H1 (cell line): ENCODE data around the gene ARHGDIG. TPM values are rescaled to one million over a fixed set of nuclear protein-coding genes. Genes with fewer than 3 reads are reported as not detected.

Source experiments
- BCL11A ChIP-seq, 2 experiments: IDR thresholded peaks; one replicate each; pipeline ENCODE4 v1.6.1; 2011; ENCODE audit warnings: low read depth in 2 of 2, low read length in 2 of 2, mild to moderate bottlenecking in 2 of 2
- CTBP2 ChIP-seq: IDR thresholded peaks from 2 replicates; pipeline ENCODE4 v1.7.0; 2011; ENCODE audit warnings: borderline replicate concordance, mild to moderate bottlenecking, moderate library complexity, mixed read lengths, low read length; ENCODE audit not compliant: insufficient read depth, insufficient read length
- EZH2 ChIP-seq: fragments of 200-600 bp; sonication (generic); IDR thresholded peaks from 2 replicates; pipeline ENCODE4 v1.7.1; 2012; ENCODE audit warnings: low read depth, mild to moderate bottlenecking, moderate library complexity, low read length, inconsistent platforms; ENCODE audit not compliant: severe bottlenecking
- GABPA ChIP-seq: IDR thresholded peaks from 2 replicates; pipeline ENCODE4 v1.6.1; 2011; ENCODE audit warnings: mild to moderate bottlenecking, low read length, moderate library complexity, borderline replicate concordance; ENCODE audit not compliant: insufficient read depth
- HDAC6 ChIP-seq: IDR thresholded peaks from one replicate; pipeline ENCODE4 v1.7.1; 2012; ENCODE audit warnings: low read depth, mild to moderate bottlenecking, inconsistent platforms, low read length, moderate library complexity
- TAF1 ChIP-seq: IDR thresholded peaks from 2 replicates; pipeline ENCODE4 v1.6.1; 2011; ENCODE audit warnings: mild to moderate bottlenecking, low read depth, low read length
- polyA plus RNA-seq, 7 experiments: library from polyadenylated mRNA; depleted of rRNA in 3 of 7; stranded (reverse) in 5 of 7; unstranded in 2 of 7; fragments of >200 nt in 5 of 7; fragments of 200-250 nt in 2 of 7; gene quantifications; 1 replicate in 5 of 7; 2 replicates in 1 of 7; 4 replicates in 1 of 7; pipeline versions ENCODE4 v1.2.1 to v1.2.3, GENCODE V29; 2011 to 2013; ENCODE audit warnings: missing spikeins in 2 of 7, mixed read lengths in 2 of 7
- total RNA-seq: library from RNA; stranded (reverse); fragmentation: NEBNext Ultra II Directional; extraction: Animal tissue kit (Norgen Biotek cat#: 25700); gene quantifications from 2 replicates; pipeline ENCODE4 v1.2.1, GENCODE V29; 2021
- TF ChIP-seq, protein P1 (sequence below): fragments of 300-600 bp; sonication (generic); IDR thresholded peaks from 2 replicates; pipeline ENCODE4 v1.7.1; 2012; ENCODE audit warnings: low read length, moderate library complexity, mild to moderate bottlenecking, inconsistent platforms; ENCODE audit not compliant: insufficient replicate concordance
- TF ChIP-seq, protein P2 (sequence below), 3 experiments: IDR thresholded peaks; 1 replicate in 2 of 3; 2 replicates in 1 of 3; pipeline versions ENCODE4 v1.5.1 to v1.6.1; 2011; ENCODE audit warnings: low read length in 3 of 3, mild to moderate bottlenecking in 3 of 3, inconsistent platforms in 2 of 3, low read depth in 1 of 3, moderate library complexity in 1 of 3; ENCODE audit not compliant: insufficient read depth in 1 of 3; ENCODE audit errors: control extremely low read depth in 1 of 3

ARHGDIG gene
- total and polyA plus RNA-seq, 2 of the 8 experiments (the other 6 are each of a cell fraction or from before 2014, with no cell fraction given): 1.2 to 2.9 TPM

- TF ChIP-seq, protein P1, sequence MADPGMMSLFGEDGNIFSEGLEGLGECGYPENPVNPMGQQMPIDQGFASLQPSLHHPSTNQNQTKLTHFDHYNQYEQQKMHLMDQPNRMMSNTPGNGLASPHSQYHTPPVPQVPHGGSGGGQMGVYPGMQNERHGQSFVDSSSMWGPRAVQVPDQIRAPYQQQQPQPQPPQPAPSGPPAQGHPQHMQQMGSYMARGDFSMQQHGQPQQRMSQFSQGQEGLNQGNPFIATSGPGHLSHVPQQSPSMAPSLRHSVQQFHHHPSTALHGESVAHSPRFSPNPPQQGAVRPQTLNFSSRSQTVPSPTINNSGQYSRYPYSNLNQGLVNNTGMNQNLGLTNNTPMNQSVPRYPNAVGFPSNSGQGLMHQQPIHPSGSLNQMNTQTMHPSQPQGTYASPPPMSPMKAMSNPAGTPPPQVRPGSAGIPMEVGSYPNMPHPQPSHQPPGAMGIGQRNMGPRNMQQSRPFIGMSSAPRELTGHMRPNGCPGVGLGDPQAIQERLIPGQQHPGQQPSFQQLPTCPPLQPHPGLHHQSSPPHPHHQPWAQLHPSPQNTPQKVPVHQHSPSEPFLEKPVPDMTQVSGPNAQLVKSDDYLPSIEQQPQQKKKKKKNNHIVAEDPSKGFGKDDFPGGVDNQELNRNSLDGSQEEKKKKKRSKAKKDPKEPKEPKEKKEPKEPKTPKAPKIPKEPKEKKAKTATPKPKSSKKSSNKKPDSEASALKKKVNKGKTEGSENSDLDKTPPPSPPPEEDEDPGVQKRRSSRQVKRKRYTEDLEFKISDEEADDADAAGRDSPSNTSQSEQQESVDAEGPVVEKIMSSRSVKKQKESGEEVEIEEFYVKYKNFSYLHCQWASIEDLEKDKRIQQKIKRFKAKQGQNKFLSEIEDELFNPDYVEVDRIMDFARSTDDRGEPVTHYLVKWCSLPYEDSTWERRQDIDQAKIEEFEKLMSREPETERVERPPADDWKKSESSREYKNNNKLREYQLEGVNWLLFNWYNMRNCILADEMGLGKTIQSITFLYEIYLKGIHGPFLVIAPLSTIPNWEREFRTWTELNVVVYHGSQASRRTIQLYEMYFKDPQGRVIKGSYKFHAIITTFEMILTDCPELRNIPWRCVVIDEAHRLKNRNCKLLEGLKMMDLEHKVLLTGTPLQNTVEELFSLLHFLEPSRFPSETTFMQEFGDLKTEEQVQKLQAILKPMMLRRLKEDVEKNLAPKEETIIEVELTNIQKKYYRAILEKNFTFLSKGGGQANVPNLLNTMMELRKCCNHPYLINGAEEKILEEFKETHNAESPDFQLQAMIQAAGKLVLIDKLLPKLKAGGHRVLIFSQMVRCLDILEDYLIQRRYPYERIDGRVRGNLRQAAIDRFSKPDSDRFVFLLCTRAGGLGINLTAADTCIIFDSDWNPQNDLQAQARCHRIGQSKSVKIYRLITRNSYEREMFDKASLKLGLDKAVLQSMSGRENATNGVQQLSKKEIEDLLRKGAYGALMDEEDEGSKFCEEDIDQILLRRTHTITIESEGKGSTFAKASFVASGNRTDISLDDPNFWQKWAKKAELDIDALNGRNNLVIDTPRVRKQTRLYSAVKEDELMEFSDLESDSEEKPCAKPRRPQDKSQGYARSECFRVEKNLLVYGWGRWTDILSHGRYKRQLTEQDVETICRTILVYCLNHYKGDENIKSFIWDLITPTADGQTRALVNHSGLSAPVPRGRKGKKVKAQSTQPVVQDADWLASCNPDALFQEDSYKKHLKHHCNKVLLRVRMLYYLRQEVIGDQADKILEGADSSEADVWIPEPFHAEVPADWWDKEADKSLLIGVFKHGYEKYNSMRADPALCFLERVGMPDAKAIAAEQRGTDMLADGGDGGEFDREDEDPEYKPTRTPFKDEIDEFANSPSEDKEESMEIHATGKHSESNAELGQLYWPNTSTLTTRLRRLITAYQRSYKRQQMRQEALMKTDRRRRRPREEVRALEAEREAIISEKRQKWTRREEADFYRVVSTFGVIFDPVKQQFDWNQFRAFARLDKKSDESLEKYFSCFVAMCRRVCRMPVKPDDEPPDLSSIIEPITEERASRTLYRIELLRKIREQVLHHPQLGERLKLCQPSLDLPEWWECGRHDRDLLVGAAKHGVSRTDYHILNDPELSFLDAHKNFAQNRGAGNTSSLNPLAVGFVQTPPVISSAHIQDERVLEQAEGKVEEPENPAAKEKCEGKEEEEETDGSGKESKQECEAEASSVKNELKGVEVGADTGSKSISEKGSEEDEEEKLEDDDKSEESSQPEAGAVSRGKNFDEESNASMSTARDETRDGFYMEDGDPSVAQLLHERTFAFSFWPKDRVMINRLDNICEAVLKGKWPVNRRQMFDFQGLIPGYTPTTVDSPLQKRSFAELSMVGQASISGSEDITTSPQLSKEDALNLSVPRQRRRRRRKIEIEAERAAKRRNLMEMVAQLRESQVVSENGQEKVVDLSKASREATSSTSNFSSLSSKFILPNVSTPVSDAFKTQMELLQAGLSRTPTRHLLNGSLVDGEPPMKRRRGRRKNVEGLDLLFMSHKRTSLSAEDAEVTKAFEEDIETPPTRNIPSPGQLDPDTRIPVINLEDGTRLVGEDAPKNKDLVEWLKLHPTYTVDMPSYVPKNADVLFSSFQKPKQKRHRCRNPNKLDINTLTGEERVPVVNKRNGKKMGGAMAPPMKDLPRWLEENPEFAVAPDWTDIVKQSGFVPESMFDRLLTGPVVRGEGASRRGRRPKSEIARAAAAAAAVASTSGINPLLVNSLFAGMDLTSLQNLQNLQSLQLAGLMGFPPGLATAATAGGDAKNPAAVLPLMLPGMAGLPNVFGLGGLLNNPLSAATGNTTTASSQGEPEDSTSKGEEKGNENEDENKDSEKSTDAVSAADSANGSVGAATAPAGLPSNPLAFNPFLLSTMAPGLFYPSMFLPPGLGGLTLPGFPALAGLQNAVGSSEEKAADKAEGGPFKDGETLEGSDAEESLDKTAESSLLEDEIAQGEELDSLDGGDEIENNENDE: no peak
- TF ChIP-seq GABPA (no peak), CTBP2 (no peak), BCL11A (IDR thresholded peaks at IDR 0.05; ENCODE audit: low read depth in 2 of 2, low read length in 2 of 2) (no peak), TAF1 (no peak), HDAC6 (no peak), EZH2 (no peak)
- TF ChIP-seq, protein P2, sequence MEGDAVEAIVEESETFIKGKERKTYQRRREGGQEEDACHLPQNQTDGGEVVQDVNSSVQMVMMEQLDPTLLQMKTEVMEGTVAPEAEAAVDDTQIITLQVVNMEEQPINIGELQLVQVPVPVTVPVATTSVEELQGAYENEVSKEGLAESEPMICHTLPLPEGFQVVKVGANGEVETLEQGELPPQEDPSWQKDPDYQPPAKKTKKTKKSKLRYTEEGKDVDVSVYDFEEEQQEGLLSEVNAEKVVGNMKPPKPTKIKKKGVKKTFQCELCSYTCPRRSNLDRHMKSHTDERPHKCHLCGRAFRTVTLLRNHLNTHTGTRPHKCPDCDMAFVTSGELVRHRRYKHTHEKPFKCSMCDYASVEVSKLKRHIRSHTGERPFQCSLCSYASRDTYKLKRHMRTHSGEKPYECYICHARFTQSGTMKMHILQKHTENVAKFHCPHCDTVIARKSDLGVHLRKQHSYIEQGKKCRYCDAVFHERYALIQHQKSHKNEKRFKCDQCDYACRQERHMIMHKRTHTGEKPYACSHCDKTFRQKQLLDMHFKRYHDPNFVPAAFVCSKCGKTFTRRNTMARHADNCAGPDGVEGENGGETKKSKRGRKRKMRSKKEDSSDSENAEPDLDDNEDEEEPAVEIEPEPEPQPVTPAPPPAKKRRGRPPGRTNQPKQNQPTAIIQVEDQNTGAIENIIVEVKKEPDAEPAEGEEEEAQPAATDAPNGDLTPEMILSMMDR (IDR thresholded peaks at IDR 0.05; ENCODE audit: control extremely low read depth in 1 of 3, insufficient read depth in 1 of 3, low read depth in 1 of 3, low read length in 3 of 3): no peak
Measured at GRCh38 chr16:275786-276232, 4.6 kb upstream of the ARHGDIG start, which contains the start of gene RGS11 (continued).
